ENCODE results near the gene RCN1.
"Not testable (repeated sequence)": the region's sequence is repeated elsewhere in the genome, so short reads cannot be mapped to it uniquely, and the experiment has no call there.

The RCN1 gene

GRCh38 chr11:32101791-32102190 is 10.9 kb downstream of the RCN1 start:
- TF ChIP-seq CTCF (IDR thresholded peaks at IDR 0.05; ENCODE audit: insufficient read depth, low read depth, low read length, missing control alignments): no peak
- no peak for DNase-seq (ENCODE audit: low read depth)
- H3K4me3 ChIP-seq (ENCODE audit: low read length): no peak overlapping the region

GRCh38 chr11:32103121-32103719 is 12.3 kb downstream of the RCN1 start:
- H3K4me3 ChIP-seq (ENCODE audit: low read length); DNase-seq (ENCODE audit: low read depth): not testable (repeated sequence)

GRCh38 chr11:32103941-32104340 is 13.1 kb downstream of the RCN1 start:
- DNase-seq (ENCODE audit: low read depth): no peak
- TF ChIP-seq CTCF (IDR thresholded peaks at IDR 0.05; ENCODE audit: insufficient read depth, low read depth, low read length, missing control alignments): no peak
- H3K4me3 ChIP-seq (ENCODE audit: low read length): no peak overlapping the region

GRCh38 chr11:32105871-32106560 is 15.1 kb downstream of the RCN1 start:
- no peak for DNase-seq (ENCODE audit: low read depth)
- no peak overlapping the region for H3K4me3 ChIP-seq (ENCODE audit: low read length)
- TF ChIP-seq CTCF (IDR thresholded peaks at IDR 0.05; ENCODE audit: insufficient read depth, low read depth, low read length, missing control alignments): no peak

- no peak for DNase-seq (ENCODE audit: low read depth)
- H3K4me3 ChIP-seq (ENCODE audit: low read length): no peak overlapping the region
- no peak for TF ChIP-seq CTCF (IDR thresholded peaks at IDR 0.05; ENCODE audit: insufficient read depth, low read depth, low read length, missing control alignments)
Observed at GRCh38 chr11:32107647-32108046, 16.8 kb downstream of the RCN1 start.

GRCh38 chr11:32108576-32108975 is 17.7 kb downstream of the RCN1 start:
- no peak for TF ChIP-seq CTCF (IDR thresholded peaks at IDR 0.05; ENCODE audit: insufficient read depth, low read depth, low read length, missing control alignments)
- DNase-seq (ENCODE audit: low read depth): no peak

GRCh38 chr11:32109138-32109537 is 18.3 kb downstream of the RCN1 start:
- no peak for TF ChIP-seq CTCF (IDR thresholded peaks at IDR 0.05; ENCODE audit: insufficient read depth, low read depth, low read length, missing control alignments)
- H3K4me3 ChIP-seq (ENCODE audit: low read length): no peak overlapping the region
- DNase-seq (ENCODE audit: low read depth): peak; percentile 77

More at GRCh38 chr11:32108576-32108975, 17.7 kb downstream of the RCN1 start:
- no peak overlapping the region for H3K4me3 ChIP-seq (ENCODE audit: low read length)
